PC-3 (cell line): ENCODE measurements around the gene NEK1. TPM values are rescaled to one million over a fixed set of nuclear protein-coding genes. Genes with fewer than 3 reads are reported as not detected.
"Not testable (repeated sequence)": the region's sequence is repeated elsewhere in the genome, so short reads cannot be mapped to it uniquely, and the experiment has no call there.

Experiments used
- ATAC-seq: fragments of 200-7000 bp; cut with Tn5 transposase; 2 replicates; pipeline ENCODE4 v1.9.1; 2020; ENCODE audit warnings: mild to moderate bottlenecking, moderate library complexity
- BruUV-seq: library from RNA; stranded (reverse); fragments of 400-500 nt; replicated peaks from 2 replicates; lab custom pipeline; 2021; lab: Mats Ljungman, UMichigan
- CTCF ChIA-PET: fragments of 300-600 bp; sonication (Branson Sonifier 250); formaldehyde crosslinking; loops from one replicate; lab custom pipeline; 2022; ENCODE audit warnings: antibody characterized with exemption; lab: Charles Lee
- POLR2A ChIA-PET: fragments of 300-600 bp; sonication (Branson Sonifier 250); formaldehyde crosslinking; loops from one replicate; lab custom pipeline; 2022; ENCODE audit warnings: antibody characterized with exemption; ENCODE audit not compliant: unreplicated experiment; lab: Charles Lee
- DNase-seq: peaks from one replicate; pipeline ENCODE4 v3.0.0-alpha.2; 2015
- H2AFZ ChIP-seq: fragments of 300-600 bp; sonication (generic); 2 replicates; pipeline ENCODE4 v1.6.0; 2016; ENCODE audit warnings: antibody characterized with exemption, low read length
- H3F3A ChIP-seq: fragments of 300-600 bp; sonication (generic); one replicate; pipeline ENCODE4 v1.6.0; 2017; ENCODE audit warnings: antibody characterized with exemption, low read length, control low read depth, mild to moderate bottlenecking; ENCODE audit not compliant: unreplicated experiment
- H3K27ac ChIP-seq: fragments of 300-600 bp; sonication (generic); 2 replicates; pipeline ENCODE4 v1.5.1; 2016; ENCODE audit warnings: mild to moderate bottlenecking, low read length
- H3K27me3 ChIP-seq: fragments of 300-600 bp; sonication (generic); 2 replicates; pipeline ENCODE4 v1.6.1; 2016; ENCODE audit warnings: low read length, mixed read lengths
- H3K36me3 ChIP-seq: fragments of 300-600 bp; sonication (generic); 2 replicates; pipeline ENCODE4 v1.6.1; 2016; ENCODE audit warnings: low read depth, mixed run types, low read length, mixed read lengths
- H3K4me1 ChIP-seq: fragments of 300-600 bp; sonication (generic); 2 replicates; pipeline ENCODE4 v1.5.1; 2016; ENCODE audit warnings: low read length; ENCODE audit not compliant: insufficient read depth
- H3K4me2 ChIP-seq: fragments of 300-600 bp; sonication (generic); 2 replicates; pipeline ENCODE4 v1.6.0; 2016; ENCODE audit warnings: low read length
- H3K4me3 ChIP-seq: fragments of 300-600 bp; sonication (generic); 2 replicates; pipeline ENCODE4 v1.5.1; 2016; ENCODE audit warnings: mild to moderate bottlenecking, low read length, mixed read lengths
- H3K79me2 ChIP-seq: fragments of 300-600 bp; sonication (generic); 2 replicates; pipeline ENCODE4 v1.6.1; 2017; ENCODE audit warnings: low read length, mixed read lengths
- H3K9ac ChIP-seq: fragments of 300-600 bp; sonication (generic); 2 replicates; pipeline ENCODE4 v1.6.0; 2016; ENCODE audit warnings: mild to moderate bottlenecking, low read length
- H3K9me2 ChIP-seq: fragments of 300-600 bp; sonication (generic); replicated peaks from 2 replicates; pipeline ENCODE4 v1.6.1; 2016; ENCODE audit warnings: mixed run types, low read length, mixed read lengths
- H3K9me3 ChIP-seq: fragments of 300-600 bp; sonication (generic); 2 replicates; pipeline ENCODE4 v1.6.1; 2016; ENCODE audit warnings: low read length, mixed read lengths
- H4K20me1 ChIP-seq: fragments of 300-600 bp; sonication (generic); 2 replicates; pipeline ENCODE4 v1.6.1; 2016; ENCODE audit warnings: low read length, mixed read lengths
- CTCF ChIP-seq: fragments of 300-600 bp; sonication (generic); conservative IDR thresholded peaks from 2 replicates; pipeline ENCODE4 v1.5.1; 2017; ENCODE audit warnings: antibody characterized with exemption, low read depth, mild to moderate bottlenecking, low read length
- EZH2 ChIP-seq: fragments of 300-600 bp; sonication (generic); IDR thresholded peaks from one replicate; pipeline ENCODE4 v1.6.1; 2017; ENCODE audit warnings: antibody characterized with exemption, mild to moderate bottlenecking, low read length; ENCODE audit not compliant: unreplicated experiment
- EZH2phosphoT487 ChIP-seq: fragments of 300-600 bp; sonication (generic); IDR thresholded peaks from 2 replicates; pipeline ENCODE4 v1.6.1; 2018; ENCODE audit warnings: mild to moderate bottlenecking, antibody characterized with exemption, low read length, borderline replicate concordance
- intact Hi-C: fragments of 100-400 bp; cut with micrococcal nuclease; formaldehyde crosslinking; loops from 2 replicates; pipeline ENCODE4 v1.9.0; 2023
- total RNA-seq: library from RNA; depleted of rRNA; stranded (reverse); fragments of >200 nt; gene quantifications from 2 replicates; pipeline ENCODE4 v1.2.3, GENCODE V29; 2014

The NEK1 gene
- total RNA-seq, 1 experiment from 2014 or later, result 4.3 TPM

GRCh38 chr4:169436734-169437133 is 175.6 kb downstream of the NEK1 start:
- no peak overlapping the region for H3K4me3 ChIP-seq
- H3K79me2 ChIP-seq, result no peaks in the 10 kb centered on the region
- H2AFZ ChIP-seq, result no peak overlapping the region
- intact Hi-C loops, result no loop called here
- no peaks in the 10 kb centered on the region for H3K36me3 ChIP-seq
- no peaks in the 10 kb centered on the region for H3K9me3 ChIP-seq
- no peak overlapping the region for H3K9ac ChIP-seq
- H4K20me1 ChIP-seq, result no peaks in the 10 kb centered on the region
- no peak for TF ChIP-seq EZH2phosphoT487
- no peak for TF ChIP-seq EZH2
- TF ChIP-seq CTCF, result no peak
- BruUV-seq, result no TSS peak
- no peak for ATAC-seq
- H3K27me3 ChIP-seq, result no peaks in the 10 kb centered on the region
- CTCF ChIA-PET, result no interaction called here
- H3K4me1 ChIP-seq, result no peaks in the 10 kb centered on the region
- no peak overlapping the region for H3K4me2 ChIP-seq
- no peak for DNase-seq
- POLR2A ChIA-PET, result no interaction called here
- no peaks in the 10 kb centered on the region for H3F3A ChIP-seq
- H3K27ac ChIP-seq, result no peak overlapping the region
- no peaks in the 10 kb centered on the region for H3K9me2 ChIP-seq

GRCh38 chr4:169428376-169428775 is 184.0 kb downstream of the NEK1 start:
- Histone ChIP-seq H3K4me2 (no peak overlapping the region), H3K79me2 (no peaks in the 10 kb centered on the region), H3K27ac (no peak overlapping the region), H3K4me3 (no peak overlapping the region), H3F3A (no peaks in the 10 kb centered on the region), H3K36me3 (no peaks in the 10 kb centered on the region), H2AFZ (no peak overlapping the region), H3K4me1 (no peaks in the 10 kb centered on the region), H3K27me3 (no peaks in the 10 kb centered on the region), H3K9me2 (no peaks in the 10 kb centered on the region), H4K20me1 (no peaks in the 10 kb centered on the region), H3K9me3 (no peaks in the 10 kb centered on the region), H3K9ac (no peak overlapping the region)
- CTCF ChIA-PET, result no interaction called here
- no peak for ATAC-seq
- POLR2A ChIA-PET, result no interaction called here
- no peak for TF ChIP-seq EZH2phosphoT487
- no peak for TF ChIP-seq EZH2
- no peak for TF ChIP-seq CTCF
- no peak for DNase-seq
- intact Hi-C loops, result no loop called here
- BruUV-seq, result no TSS peak

- H3K9ac ChIP-seq, H3K9me3 ChIP-seq, H3K27me3 ChIP-seq, H3K27ac ChIP-seq, CTCF ChIA-PET, H3K4me3 ChIP-seq, H3K36me3 ChIP-seq, H3K9me2 ChIP-seq, H3K4me2 ChIP-seq, H4K20me1 ChIP-seq, H3K4me1 ChIP-seq, DNase-seq, ATAC-seq, H3K79me2 ChIP-seq, intact Hi-C loops, H2AFZ ChIP-seq, BruUV-seq, POLR2A ChIA-PET, H3F3A ChIP-seq: not testable (repeated sequence)
Observed at GRCh38 chr4:169427727-169428126, 184.7 kb downstream of the NEK1 start.
